B cell (primary cell): ENCODE measurements around the gene AGL. TPM values are rescaled to one million over a fixed set of nuclear protein-coding genes. Genes with fewer than 3 reads are reported as not detected.

Experiments used
- ATAC-seq: fragments of 200-7000 bp; cut with Tn5 transposase; one replicate; pipeline ENCODE4 v1.10.0; 2021; ENCODE audit warnings: low read depth, mild to moderate bottlenecking, moderate number of reproducible peaks, moderate library complexity
- CTCF ChIA-PET: fragments of 350-600 bp; sonication (Branson Sonifier 250); formaldehyde crosslinking; loops from one replicate; lab custom pipeline; 2021; ENCODE audit warnings: antibody characterized with exemption, inconsistent platforms; lab: Charles Lee
- POLR2A ChIA-PET: fragments of 350-600 bp; sonication (Branson Sonifier 250); formaldehyde crosslinking; loops from one replicate; lab custom pipeline; 2021; ENCODE audit warnings: antibody characterized with exemption; lab: Charles Lee
- DNase-seq: peaks from one replicate; pipeline ENCODE4 v3.0.0; 2013
- H2AFZ ChIP-seq: 2 replicates; pipeline ENCODE4 v1.6.1; 2012; ENCODE audit warnings: mild to moderate bottlenecking, low read depth, low read length; ENCODE audit not compliant: insufficient read depth, poor library complexity, severe bottlenecking
- H3K27ac ChIP-seq, 2 donors: 1 replicate in 1 of 2; 2 replicates in 1 of 2; pipeline ENCODE4 v1.5.1; 2012 to 2013; ENCODE audit warnings: low read length in 2 of 2, mild to moderate bottlenecking in 2 of 2, moderate library complexity in 1 of 2
- H3K27me3 ChIP-seq, 4 experiments: fragments of 200-600 bp in 1 of 4; sonication (generic) in 1 of 4; replicated peaks in 1 of 4; 1 replicate in 2 of 4; 2 replicates in 2 of 4; pipeline versions ENCODE4 v1.6.1 to v1.7.0; 2013 to 2016; ENCODE audit warnings: low read length in 3 of 4, mild to moderate bottlenecking in 2 of 4, mixed read lengths in 1 of 4, moderate library complexity in 1 of 4; ENCODE audit not compliant: insufficient read depth in 4 of 4, control insufficient read depth in 3 of 4; ENCODE audit errors: control extremely low read depth in 1 of 4
- H3K36me3 ChIP-seq, 2 experiments: replicated peaks in 1 of 2; 1 replicate in 1 of 2; 2 replicates in 1 of 2; pipeline versions ENCODE4 v1.6.1 to v1.7.1; 2013; ENCODE audit warnings: low read length in 1 of 2; ENCODE audit not compliant: insufficient read depth in 2 of 2, control insufficient read depth in 1 of 2; ENCODE audit errors: control extremely low read depth in 1 of 2, extremely low read depth in 1 of 2
- H3K4me1 ChIP-seq, 2 donors: fragments of 200-600 bp in 1 of 2; sonication (generic) in 1 of 2; 1 replicate in 1 of 2; 2 replicates in 1 of 2; pipeline versions ENCODE4 v1.5.1 to v1.6.1; 2013 to 2017; ENCODE audit warnings: low read length in 2 of 2; ENCODE audit not compliant: control insufficient read depth in 2 of 2, insufficient read depth in 2 of 2
- H3K4me2 ChIP-seq: replicated peaks from 2 replicates; pipeline ENCODE3; 2012; ENCODE audit warnings: mild to moderate bottlenecking, low read depth, low read length; ENCODE audit not compliant: poor library complexity, severe bottlenecking
- H3K4me3 ChIP-seq, 5 experiments: fragments of 200-600 bp in 1 of 5; sonication (generic) in 1 of 5; 1 replicate in 3 of 5; 2 replicates in 2 of 5; pipeline versions ENCODE4 v1.5.1 to v1.7.0; 2011 to 2016; ENCODE audit warnings: low read length in 4 of 5, mild to moderate bottlenecking in 4 of 5, low read depth in 2 of 5, control low read depth in 1 of 5, moderate library complexity in 1 of 5; ENCODE audit not compliant: insufficient read depth in 1 of 5; ENCODE audit errors: control extremely low read depth in 1 of 5, extremely low read depth in 1 of 5
- H3K79me2 ChIP-seq: fragments of 200-600 bp; sonication (generic); one replicate; pipeline ENCODE4 v1.6.0; 2016; ENCODE audit warnings: low read length; ENCODE audit not compliant: control insufficient read depth, insufficient read depth
- H3K9ac ChIP-seq: fragments of 200-600 bp; sonication (generic); 2 replicates; pipeline ENCODE4 v1.6.1; 2017; ENCODE audit warnings: mild to moderate bottlenecking, low read length, moderate library complexity
- H3K9me3 ChIP-seq, 3 donors: one replicate each; pipeline versions ENCODE4 v1.6.1 to v1.7.1; 2013; ENCODE audit warnings: low read length in 2 of 3; ENCODE audit not compliant: control insufficient read depth in 2 of 3, insufficient read depth in 1 of 3; ENCODE audit errors: control extremely low read depth in 1 of 3
- H4K20me1 ChIP-seq: 2 replicates; pipeline ENCODE4 v1.6.0; 2012; ENCODE audit warnings: mild to moderate bottlenecking, low read length; ENCODE audit not compliant: insufficient read depth, control insufficient read depth, poor library complexity, severe bottlenecking
- H3K27ac Mint-ChIP-seq: one replicate; pipeline ENCODE4 v1.8.0; 2021; ENCODE audit warnings: mixed read lengths
- H3K27me3 Mint-ChIP-seq: one replicate; pipeline ENCODE4 v1.8.0; 2021; ENCODE audit warnings: mixed read lengths
- H3K4me1 Mint-ChIP-seq: one replicate; pipeline ENCODE4 v1.8.0; 2021; ENCODE audit warnings: mixed read lengths
- H3K4me3 Mint-ChIP-seq: one replicate; pipeline ENCODE4 v1.8.0; 2021; ENCODE audit warnings: mixed read lengths
- H3K9me3 Mint-ChIP-seq: one replicate; pipeline ENCODE4 v1.8.0; 2022; ENCODE audit warnings: mixed read lengths; ENCODE audit not compliant: insufficient read depth
- CTCF ChIP-seq: fragments of 200-600 bp; IDR thresholded peaks from one replicate; pipeline ENCODE4 v1.8.0; 2022; ENCODE audit warnings: antibody characterized with exemption, mild to moderate bottlenecking
- EZH2 ChIP-seq: IDR thresholded peaks from 2 replicates; pipeline ENCODE4 v1.6.1; 2012; ENCODE audit warnings: borderline replicate concordance, low read depth, mild to moderate bottlenecking, moderate library complexity, low read length; ENCODE audit not compliant: insufficient read depth, poor library complexity, severe bottlenecking
- WGBS: methylation state at CpG from one replicate; pipeline ENCODE4 v1.1.5; 2013; ENCODE audit warnings: missing lambda C conversion rate; ENCODE audit not compliant: insufficient coverage; 5-methylcytosine and 5-hydroxymethylcytosine counted together
- intact Hi-C: fragments of 100-400 bp; cut with micrococcal nuclease; formaldehyde crosslinking; loops from one replicate; pipeline ENCODE4 v1.10.0; 2022
- polyA plus RNA-seq: library from polyadenylated mRNA; depleted of rRNA; stranded (reverse); fragments of >200 nt; gene quantifications from 2 replicates; pipeline ENCODE4 v1.2.3, GENCODE V29; 2012
- total RNA-seq, 2 donors: library from RNA; stranded (reverse); fragments of 120-200 nt in 1 of 2; gene quantifications; 1 replicate in 1 of 2; 2 replicates in 1 of 2; pipeline versions ENCODE4 v1.2.3 to v1.2.4, GENCODE V29; 2013 to 2022

Gene AGL
- total and polyA plus RNA-seq, 2 donors (not counting 1 experiment from before 2014, with no cell fraction given), result 3.2 to 18.7 TPM

- Histone ChIP-seq H3K9me3 (no peaks in the 10 kb centered on the region), H3K27ac (no peak overlapping the region), H4K20me1 (no peaks in the 10 kb centered on the region), H3K4me2 (no peak overlapping the region), H3K79me2 (no peaks in the 10 kb centered on the region), H3K4me3 (no peak overlapping the region), H3K36me3 (no peaks in the 10 kb centered on the region), H3K27me3 (no peaks in the 10 kb centered on the region), H3K4me1 (no peaks in the 10 kb centered on the region), H3K9ac (no peak overlapping the region), H2AFZ (no peak overlapping the region)
- DNase-seq (no peak), ATAC-seq (no peak)
- ChIA-PET POLR2A (no interaction called here), CTCF (no interaction called here)
- H3K27ac Mint-ChIP-seq, result no peak overlapping the region
- intact Hi-C loops, result no loop called here
- 100% methylated on average over 3 of the region's 3 CpGs for WGBS
- no peak overlapping the region for H3K4me3 Mint-ChIP-seq
- TF ChIP-seq EZH2 (no peak), CTCF (no peak)
- H3K9me3 Mint-ChIP-seq, result no peaks in the 10 kb centered on the region
- H3K27me3 Mint-ChIP-seq, result peaks cover 16% of the 10 kb centered on the region
- H3K4me1 Mint-ChIP-seq, result no peaks in the 10 kb centered on the region
Observed at GRCh38 chr1:99814373-99814900, 35.7 kb upstream of the AGL start.

GRCh38 chr1:99816656-99817055, 33.5 kb upstream of the AGL start:
- WGBS, result 96% methylated on average over 7 of the region's 8 CpGs
- H3K27ac ChIP-seq, result no peak overlapping the region
- H3K36me3 ChIP-seq, result no peaks in the 10 kb centered on the region

More at GRCh38 chr1:99816656-99817055, 33.5 kb upstream of the AGL start:
- H2AFZ ChIP-seq, result no peak overlapping the region
- H4K20me1 ChIP-seq, result no peaks in the 10 kb centered on the region
- ChIA-PET CTCF (interaction anchor here (1.9 kb wide), 1 partner anchor 643 kb away, joined by 7 read pairs; no protein-coding TSS in a partner anchor), POLR2A (no interaction called here)
- DNase-seq, result no peak
- no peak for TF ChIP-seq CTCF
- TF ChIP-seq EZH2, result no peak
- H3K79me2 ChIP-seq, result no peaks in the 10 kb centered on the region
- Mint-ChIP-seq H3K9me3 (no peaks in the 10 kb centered on the region), H3K4me3 (no peak overlapping the region), H3K27ac (no peak overlapping the region), H3K4me1 (peaks cover 4% of the 10 kb centered on the region), H3K27me3 (peaks cover 16% of the 10 kb centered on the region)
- H3K9ac ChIP-seq, result no peak overlapping the region
- H3K9me3 ChIP-seq, result no peaks in the 10 kb centered on the region
- ATAC-seq, result no peak
- no peaks in the 10 kb centered on the region for H3K27me3 ChIP-seq
- intact Hi-C loops, result no loop called here
- no peak overlapping the region for H3K4me3 ChIP-seq
- no peak overlapping the region for H3K4me2 ChIP-seq
- peaks cover 2 to 4% of the 10 kb centered on the region in 2 donors for H3K4me1 ChIP-seq
